NCI-H1694 treated with DMSO at 0.1 percent for 48 hours (cell line): ENCODE data around the gene POGLUT2.
A peak's percentile ranks its signal among the peaks of the same experiment; 100 is the strongest.
"Not testable (repeated sequence)": the region's sequence is repeated elsewhere in the genome, so short reads cannot be mapped to it uniquely, and the experiment has no call there.

ENCODE experiments used
- DNase-seq: peaks from one replicate; lab custom pipeline; 2025; lab: John Stamatoyannopoulos, UW

POGLUT2 gene

DNA sequence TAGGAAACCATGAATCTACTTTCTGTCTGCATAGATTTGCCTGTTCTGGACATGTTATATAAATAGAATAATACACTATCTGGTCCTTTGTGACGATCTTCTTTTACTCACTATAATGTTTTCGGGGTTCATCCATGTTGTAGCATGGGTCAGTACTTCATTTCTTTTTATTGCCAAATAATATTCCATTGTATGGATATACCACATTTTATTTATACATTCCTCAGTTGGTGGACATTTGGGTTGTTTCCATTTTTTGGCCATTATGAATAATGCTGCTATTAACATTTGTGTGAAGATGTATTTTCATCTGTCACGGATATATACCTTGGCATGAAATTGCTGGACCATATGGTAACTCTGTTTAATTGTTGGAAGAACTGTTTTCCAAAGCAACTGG lies 6.9 kb upstream of the POGLUT2 start:
- no peak for DNase-seq

DNA sequence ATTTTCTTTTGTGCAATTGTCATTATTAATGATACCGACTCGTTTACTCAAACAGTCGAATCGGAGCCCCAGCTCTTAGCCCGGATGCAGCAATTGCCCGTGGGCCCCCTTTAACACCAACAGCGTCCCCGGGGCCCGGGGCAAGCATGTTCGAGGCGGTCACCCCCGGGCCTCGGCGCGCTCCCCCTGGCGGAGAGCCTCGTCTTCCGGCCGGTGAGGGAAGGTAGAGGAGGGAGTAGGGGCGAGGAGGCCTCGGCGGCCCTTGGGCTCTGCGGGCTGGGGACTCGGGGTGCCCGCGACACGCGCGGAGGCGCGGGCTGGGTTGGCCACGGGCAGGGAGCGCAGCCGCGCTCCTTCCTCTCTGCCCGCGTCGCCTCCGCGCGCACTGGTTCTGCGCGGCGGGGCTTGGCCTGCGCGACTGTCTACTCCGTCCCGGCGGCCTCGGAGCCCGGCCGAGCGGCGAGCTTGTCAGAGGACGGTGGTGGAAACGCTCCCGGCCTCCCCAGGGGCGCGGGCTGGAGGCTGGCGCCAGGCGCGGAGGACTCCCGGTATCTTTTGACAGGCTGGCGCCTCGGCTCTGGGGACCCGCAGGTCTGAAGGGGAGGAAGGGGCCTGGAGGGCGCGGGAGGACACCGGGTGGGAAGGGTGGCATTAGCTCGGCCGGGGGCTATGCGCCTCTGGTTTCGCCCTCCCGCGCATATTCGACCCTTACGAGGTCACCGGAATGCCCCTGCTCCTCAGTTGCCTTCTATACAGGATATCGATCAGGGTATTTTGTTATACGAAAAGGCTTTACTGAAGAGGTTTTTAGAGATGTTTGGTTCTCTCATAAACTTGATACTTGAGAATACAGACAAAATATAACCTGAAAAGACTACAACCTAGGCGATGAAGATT lies 1.6 kb upstream of the POGLUT2 start:
- DNase-seq, result peak; percentile 56

DNA sequence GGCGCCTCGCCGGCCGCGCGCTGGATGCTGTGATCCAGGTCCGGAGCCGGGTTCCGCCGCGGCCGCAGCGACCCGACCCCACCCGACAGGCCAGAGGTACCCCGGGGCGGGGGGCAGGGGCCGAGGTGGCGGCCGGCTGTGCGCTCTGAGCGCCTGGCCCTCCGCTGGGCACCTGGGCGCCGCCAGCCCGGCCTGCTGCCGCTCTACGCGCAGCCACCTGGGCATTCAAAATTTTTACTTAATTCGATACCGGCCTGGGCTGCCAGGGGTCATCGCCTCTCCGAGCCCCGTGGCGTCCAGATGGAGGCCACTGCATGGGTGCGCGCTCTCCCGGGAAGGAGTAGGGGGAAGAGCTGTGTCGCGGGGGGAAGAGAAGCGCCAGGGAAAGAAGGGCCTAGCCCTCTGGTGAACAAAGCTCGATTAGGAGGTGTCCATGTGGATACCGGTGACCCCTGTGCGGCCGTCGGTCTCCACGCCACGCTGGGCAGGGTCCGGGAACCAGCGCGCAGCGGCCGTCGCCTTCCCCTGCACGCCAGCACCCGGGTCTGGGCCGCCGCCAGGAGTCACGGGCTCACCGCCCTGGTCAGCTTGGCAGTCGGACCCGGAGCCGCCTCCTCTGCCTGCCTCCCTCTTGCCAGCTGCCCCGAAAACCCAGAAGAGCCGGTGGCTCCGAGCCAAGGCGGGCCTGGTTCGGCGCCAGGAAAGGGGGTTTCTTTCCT lies 809 bp upstream of the POGLUT2 start:
- DNase-seq, result no peak

DNA sequence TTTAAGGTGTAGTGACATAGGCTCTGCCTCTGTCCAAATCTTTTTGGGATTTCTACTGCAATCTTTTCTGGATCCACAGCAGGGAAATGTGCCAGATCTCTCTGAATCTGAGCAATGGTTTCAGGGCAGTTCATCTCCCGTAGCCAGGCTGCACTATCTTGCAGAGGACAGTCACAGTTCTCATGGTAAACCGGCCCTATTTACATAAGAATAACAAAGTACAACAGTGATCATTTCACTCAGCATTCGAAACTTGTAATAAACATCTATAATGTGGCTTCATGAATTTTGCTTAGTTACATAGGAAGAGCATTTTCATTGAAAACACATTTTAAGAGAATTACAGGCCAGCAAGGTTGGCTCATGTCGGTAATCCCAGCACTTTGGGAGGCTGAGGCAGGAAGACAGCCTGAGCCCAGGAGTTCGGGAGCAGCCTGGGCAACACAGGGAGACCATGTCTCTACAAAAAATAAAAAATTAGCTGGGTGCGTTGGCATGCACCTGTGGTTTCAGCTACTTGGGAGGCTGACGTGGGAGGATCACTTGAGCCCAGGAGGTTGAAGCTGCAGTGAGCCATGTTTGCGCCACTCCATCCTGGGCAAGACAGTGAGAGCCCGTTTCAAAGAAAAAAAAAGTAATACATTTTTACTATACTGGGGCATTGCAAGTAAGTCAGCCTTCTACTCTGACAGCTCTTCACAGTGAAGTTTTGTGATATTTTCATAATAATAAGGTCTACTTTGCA lies 5.0 kb downstream of the POGLUT2 start:
- DNase-seq, result no peak

DNA sequence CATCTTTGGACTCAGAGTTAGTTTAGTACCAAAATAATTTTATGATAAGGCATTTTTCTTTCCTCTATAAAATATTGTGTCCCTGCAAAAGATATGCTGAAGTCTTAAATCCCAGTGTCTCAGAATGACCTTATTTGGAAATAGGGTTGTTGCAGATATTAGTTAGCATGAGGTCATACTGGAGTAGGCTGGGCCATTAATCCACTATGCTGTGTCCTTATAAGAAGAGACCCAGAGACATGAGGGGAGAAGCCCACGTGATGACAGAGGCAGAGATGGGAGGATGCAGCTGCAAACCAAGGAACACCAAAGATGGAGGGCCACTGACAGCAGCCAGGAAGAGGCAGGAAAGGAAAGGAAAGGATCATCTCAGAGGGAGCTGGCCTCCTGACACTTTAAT lies 6.4 kb downstream of the POGLUT2 start:
- DNase-seq, result no peak

DNA sequence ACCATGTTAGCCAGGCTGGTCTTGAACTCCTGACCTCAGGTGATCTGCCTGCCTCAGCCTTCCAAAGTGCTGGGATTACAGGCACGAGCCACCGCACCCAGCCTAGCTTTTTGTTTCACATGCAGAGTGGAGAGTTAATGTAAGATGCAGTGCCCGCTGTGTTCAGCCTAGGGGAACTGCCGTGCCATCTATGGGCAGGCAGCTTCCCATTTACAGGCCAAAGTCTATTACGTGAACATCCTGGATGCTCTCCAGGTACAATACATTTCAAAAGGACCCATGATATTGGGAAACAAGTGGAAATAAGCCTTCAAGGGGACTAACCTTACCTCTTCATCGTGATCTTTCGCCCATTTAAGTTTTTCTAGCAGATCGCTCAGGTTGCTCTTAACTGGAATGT lies 10.1 kb downstream of the POGLUT2 start:
- no peak for DNase-seq

DNA sequence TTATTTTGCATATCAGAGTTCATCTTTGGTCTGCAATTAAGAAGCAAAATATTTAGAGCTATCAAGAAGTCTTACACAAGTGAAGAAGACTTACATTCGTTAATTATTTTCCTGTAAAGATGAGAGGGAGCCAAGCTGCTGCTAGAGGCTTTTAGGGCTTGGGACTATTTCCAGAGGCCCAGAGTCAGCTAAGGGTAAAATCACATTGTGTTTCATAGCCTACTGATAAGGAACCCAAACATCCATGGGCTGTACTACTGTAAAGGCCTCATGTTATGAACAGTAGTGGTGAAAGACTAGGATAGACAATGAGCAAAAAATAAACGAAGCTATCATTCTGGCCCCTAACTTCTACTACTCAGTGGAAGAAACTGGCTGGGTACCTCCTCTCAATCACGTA lies 14.3 kb downstream of the POGLUT2 start:
- DNase-seq, result no peak

DNA sequence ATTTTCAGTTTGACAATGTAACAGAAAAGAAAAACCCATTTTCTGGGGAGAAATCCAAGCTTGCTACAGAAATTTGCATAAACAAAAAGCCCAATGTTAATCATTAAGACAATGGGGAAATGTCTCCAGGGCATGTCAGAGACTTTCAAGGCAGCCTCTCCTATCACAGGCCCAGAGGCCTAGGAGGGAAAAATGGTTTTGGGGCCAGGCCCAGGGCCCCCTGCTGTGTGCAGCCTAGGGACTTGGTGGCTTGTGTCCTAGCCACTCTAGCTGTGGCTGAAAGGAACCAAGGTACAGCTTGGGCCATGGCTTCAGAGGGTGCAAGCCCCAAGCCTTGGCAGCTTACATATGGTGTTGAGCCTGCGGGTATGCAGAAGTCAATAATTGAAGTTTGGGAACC lies 17.2 kb downstream of the POGLUT2 start:
- no peak for DNase-seq

DNA sequence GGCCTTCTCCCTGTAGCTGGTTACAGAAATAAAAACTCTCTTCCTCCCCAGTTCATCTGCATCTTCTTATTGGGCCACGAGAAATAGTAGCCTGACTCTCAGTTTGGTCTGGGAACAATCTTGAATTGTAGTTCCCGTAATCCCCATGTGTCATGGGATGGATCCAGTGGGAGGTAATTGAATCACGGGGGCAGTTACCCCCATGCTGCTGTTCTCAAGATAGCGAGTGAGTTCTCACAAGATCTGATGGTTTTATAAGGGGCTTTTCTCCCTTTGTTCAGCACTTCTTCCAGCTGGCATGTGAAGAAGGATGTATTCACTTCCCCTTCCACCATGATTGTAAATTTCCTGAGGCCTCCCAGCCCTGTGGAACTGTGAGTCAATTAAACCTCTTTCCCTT lies 18.1 kb downstream of the POGLUT2 start:
- DNase-seq, result not testable (repeated sequence)

DNA sequence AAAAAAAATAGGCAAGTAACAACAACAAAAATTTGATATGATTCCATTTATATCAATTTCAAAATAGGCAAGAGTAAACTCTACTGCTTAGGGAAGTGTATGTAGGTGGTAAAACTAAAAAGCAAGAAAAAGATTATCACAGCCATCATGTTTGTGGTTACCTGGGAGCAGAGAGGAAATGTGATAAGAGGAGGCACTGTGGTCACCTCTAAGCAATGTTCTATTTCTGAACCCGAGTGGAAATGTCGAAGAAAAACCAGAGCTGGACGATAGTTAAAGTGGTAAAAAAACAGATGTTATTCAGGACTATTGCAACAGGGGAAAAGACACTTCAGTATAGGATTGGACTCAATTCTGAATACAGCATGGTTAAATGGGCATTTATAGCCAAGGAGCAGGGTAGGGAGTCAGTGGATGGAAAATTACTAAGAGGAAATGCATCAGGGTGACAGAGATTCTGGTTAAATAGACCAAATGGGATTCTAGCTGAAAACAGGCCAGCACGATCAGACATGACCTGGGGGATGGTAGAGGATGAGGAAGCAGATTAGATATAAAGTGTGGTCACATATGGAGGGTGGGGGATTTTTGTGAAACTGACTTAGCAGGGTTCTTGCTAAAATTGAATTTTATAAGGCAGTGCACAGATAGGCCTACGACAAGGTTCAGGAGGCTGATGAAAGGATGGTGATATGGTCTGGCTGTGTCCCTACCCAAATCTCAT lies 19.2 kb downstream of the POGLUT2 start:
- DNase-seq, result no peak

DNA sequence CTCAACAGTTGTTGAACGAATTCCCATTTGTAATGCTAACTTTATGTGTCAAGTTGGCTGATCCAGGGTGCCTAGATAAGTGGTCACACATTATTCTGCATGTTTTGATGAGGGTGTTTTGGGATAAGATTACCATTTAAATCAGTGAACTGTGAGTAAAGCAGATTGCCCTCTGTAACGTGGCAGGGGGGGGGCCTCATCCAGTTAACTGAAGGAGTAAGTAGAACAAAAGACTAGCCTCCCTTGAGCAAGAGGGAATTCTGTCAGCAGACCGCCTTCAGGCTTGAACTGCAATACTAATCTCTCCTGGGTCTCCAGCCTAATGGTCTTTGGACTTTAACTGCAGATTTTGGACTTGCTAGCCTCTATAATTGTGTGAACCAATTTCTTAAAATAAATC lies 21.0 kb downstream of the POGLUT2 start:
- no peak for DNase-seq

DNA sequence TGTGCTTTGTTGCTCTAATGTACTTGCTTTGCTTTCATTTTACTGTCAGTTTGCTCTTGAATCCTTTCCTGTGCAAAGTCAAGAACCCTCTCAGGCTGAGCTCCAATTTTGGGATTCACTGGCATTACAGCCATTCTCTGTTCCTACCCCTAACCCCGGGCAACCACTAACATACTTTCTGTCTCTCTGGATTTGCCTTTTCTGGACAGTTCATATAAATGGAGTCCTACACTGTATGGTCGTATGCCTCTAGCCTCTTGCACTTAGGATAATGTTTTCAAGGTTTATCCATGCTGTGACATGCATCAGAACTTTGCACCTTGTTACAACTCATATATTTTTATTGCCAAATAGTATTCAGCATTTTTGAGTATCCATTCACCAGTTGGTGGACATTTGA lies 22.5 kb downstream of the POGLUT2 start:
- DNase-seq, result no peak

DNA sequence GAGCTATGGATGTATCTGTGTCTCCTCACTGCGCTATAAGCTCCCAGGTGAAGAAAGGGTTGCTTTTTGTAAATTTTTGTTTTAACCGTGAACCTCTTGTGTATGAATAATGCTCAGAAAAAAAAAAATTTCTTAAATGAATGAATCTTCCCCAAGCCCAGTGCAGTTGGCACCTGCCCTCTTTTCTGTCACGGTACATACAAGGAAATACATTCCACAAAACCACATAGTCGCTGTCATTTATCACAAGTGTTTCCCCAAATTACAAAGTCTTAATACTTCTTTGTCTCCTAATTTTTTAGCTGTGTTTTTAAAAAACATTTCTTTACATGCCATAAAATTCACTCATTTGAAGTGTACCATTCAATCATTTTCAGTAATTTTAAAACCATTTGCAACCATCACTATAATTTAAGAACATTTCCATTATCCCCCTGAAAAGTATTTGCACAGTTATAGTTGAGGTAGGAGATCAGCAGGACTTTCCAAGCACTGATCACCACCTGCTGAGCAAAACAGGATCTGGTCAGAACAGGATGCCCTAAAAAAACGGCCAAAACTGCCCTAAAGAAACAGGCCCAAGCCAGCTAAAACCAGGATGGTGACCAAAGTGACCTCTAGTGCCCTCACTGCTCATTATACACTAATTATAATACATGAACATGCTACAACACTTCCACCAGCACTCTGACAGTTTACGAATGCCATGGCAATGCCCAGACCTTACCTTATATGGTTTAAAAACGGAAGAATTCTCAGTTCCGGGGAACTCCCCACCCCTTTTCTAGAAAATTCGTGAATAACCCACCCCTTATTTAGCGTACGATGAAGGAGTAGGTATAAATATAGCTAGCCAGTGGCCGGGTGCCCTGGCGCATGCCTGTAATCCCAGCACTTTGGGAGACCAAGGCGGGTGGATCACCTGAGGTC lies 23.9 kb downstream of the POGLUT2 start:
- no peak for DNase-seq

DNA sequence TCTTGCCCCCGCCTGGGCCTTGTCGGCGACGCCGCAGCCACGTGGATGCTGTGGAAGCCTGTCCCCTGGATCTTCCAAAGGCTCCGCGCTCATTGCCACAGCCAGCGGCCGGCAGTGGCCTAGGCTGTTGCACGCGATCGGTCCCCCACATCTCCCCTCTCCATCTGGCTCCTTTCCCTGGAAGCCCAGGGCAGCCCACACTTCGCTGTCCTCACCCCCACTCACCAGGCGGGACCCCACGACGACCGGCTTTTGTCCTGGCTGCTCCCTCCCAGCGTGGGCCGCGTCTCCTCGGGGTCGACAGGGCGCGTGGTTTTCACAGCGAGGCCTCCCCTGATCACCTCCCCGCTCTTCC lies 24.6 kb downstream of the POGLUT2 start:
- DNase-seq, result no peak

DNA sequence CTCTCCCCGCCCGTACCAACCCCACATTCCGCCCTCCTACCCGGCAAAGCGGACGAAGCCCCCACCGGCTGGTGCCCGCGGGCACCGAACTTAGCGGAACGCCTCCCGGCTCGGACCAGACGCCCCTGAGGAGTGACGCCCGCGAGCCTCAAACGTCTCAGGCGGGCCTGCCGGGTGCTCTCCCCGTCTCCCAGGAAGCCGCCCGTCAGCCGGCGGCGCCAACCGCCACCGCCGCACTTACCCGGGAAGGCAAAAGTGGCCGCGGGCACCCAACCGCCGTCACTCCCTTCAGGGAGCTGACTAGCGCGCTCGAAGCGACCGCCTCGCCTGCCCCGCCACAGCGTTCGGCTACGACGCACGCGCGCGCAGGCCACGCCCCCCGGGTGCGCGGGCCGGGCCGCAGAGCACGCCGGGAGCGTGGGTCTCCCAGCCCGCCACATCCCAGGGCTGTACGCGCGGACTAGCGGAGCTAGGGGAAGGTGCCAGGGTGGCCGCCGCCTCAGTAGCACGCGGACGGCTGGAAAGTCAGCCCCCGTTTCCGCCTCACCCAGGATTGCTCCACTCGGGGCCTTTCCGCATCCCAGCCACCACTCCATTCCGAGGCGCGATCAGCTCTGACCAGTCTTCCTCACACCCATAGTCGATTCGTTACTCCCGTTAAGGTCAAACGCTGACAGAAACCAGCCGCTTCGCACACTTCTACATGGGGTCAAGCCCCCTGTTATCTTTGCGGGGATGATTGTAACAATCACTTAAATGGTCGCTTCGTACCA lies 25.1 kb downstream of the POGLUT2 start, which contains the start of gene TEX30:
TSS of gene TEX30 (minus strand) at position 346 of the 773 bp plus-strand sequence. CDS start 3,760 bp downstream, outside the sequence.
- DNase-seq, result peak; percentile 40

DNA sequence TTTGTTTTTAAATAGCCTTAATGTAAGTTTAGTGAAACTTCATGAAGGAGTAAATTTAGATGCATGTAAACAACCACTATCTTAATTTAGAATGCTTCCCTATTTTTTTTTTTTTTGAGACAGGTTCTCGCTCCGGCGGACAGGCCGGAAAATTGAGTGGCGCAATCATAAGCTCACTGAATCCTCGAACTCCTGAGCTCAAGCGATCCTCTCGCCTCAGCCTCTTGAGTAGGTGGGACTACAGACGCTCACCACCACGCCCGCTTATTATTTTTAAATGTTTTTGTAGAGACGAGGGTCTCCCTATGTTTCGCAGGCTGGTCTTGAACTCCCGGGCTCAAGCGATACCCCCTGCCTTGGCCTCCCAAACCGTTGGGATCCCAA lies 26.7 kb downstream of the POGLUT2 start:
- no peak for DNase-seq

DNA sequence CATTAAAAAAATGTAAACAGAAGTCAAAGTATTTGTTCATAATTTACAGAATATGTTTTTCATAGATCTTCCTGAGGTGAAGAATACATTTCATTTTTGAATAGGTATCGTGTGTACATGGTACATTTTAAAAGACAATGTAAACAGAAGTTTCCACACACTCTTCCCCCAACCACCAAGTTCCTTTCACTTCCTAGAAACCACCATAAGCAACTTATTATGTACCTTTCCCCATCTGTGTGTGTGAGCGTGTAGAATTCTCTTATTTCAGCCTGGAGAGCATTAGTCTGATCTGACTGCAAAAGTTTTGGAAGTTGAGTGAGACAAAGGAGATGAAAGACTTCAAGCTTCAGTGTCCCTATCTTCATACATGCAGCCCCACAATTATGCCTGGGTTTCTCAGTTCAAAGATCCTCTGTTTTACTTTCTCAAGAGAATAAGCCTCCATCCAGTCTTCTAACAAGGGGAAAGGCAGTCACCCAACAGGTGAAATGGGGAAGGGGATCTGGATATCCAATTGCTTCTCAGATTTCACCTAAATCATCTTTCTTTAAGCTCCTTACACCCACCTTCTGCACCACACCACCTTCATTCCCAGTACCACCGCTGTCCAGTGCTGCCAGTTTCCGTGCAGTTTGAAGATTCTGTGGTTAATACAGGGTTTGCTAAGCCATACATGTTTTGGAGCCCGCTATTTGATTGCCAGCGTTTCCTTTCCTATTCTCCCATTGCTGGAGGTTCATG lies 27.3 kb downstream of the POGLUT2 start:
- no peak for DNase-seq

DNA sequence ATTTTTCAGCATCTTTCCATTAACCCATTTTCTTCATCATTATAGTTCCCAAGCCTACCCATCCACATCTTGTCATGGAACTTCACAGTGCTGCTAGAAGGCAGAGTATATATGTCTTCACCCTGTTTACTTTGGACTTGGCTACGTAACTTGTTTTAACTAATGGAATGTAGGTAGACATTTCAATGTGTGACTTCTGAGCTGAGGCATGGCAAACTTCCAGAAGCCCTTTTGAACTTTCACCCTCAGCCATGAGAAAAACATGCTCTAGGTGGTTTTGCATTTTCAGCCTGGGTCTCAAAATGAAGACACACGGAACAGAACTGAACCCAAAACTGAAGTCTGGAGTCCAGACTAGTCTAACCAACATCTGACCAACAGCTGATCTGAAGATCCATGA lies 28.3 kb downstream of the POGLUT2 start:
- no peak for DNase-seq

DNA sequence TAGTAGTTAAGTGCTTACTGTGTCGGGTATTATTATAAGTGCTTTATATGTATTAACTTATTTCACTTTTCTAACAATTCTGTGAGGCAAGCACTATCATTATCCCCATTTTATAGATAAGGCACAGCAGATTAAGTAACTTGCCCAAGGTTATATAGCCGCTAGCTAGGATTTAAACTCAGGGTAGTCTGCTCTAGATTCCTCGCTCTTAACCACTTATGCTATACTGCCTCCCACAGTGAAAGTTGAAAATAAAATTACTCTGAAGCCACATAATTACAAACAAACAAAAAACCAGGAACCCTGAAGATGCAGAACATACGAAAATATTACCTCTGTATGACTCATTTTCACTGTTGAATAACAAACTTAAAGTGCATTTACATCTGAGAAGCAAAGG lies 29.1 kb downstream of the POGLUT2 start:
- peak; percentile 33 for DNase-seq
